Effector memory CD8-positive, alpha-beta T cell (primary cell): ENCODE measurements around the gene PRKD1.
"Not testable (repeated sequence)": the region's sequence is repeated elsewhere in the genome, so short reads cannot be mapped to it uniquely, and the experiment has no call there.

Experiments
- ATAC-seq: fragments of 150-1000 bp; cut with Tn5 transposase; replicated peaks from 2 replicates; pipeline ENCODE4 v1.10.0; 2021; ENCODE audit warnings: mild to moderate bottlenecking, moderate library complexity
- DNase-seq, 3 experiments: peaks; one replicate each; pipeline ENCODE4 v3.0.0; 2021
- H3K27ac Mint-ChIP-seq, 2 donors: one replicate each; pipeline ENCODE4 v1.8.0; 2022; ENCODE audit warnings: mild to moderate bottlenecking in 2 of 2, mixed read lengths in 2 of 2, moderate library complexity in 2 of 2
- H3K27me3 Mint-ChIP-seq, 2 donors: one replicate each; pipeline ENCODE4 v1.8.0; 2022; ENCODE audit warnings: mixed read lengths in 2 of 2
- H3K36me3 Mint-ChIP-seq: one replicate; pipeline ENCODE4 v1.8.0; 2022; ENCODE audit warnings: mild to moderate bottlenecking, moderate library complexity, mixed read lengths; ENCODE audit not compliant: insufficient read depth
- H3K4me1 Mint-ChIP-seq, 2 donors: one replicate each; pipeline ENCODE4 v1.8.0; 2022; ENCODE audit warnings: low read depth in 2 of 2, mixed read lengths in 2 of 2
- H3K4me3 Mint-ChIP-seq, 2 donors: one replicate each; pipeline ENCODE4 v1.8.0; 2022; ENCODE audit warnings: mild to moderate bottlenecking in 2 of 2, mixed read lengths in 2 of 2, moderate library complexity in 2 of 2
- H3K9me3 Mint-ChIP-seq, 2 donors: one replicate each; pipeline ENCODE4 v1.8.0; 2022; ENCODE audit warnings: mixed read lengths in 2 of 2

Gene PRKD1

GRCh38 chr14:29842228-29842627 is 85.4 kb downstream of the PRKD1 start:
- ATAC-seq (no peak), DNase-seq (no peak)
- Mint-ChIP-seq H3K27ac (no peak overlapping the region), H3K9me3 (peaks cover 11 to 34% of the 10 kb centered on the region in 2 donors), H3K36me3 (no peaks in the 10 kb centered on the region), H3K4me3 (no peak overlapping the region), H3K4me1 (no peaks in the 10 kb centered on the region), H3K27me3 (no peaks in the 10 kb centered on the region)

GRCh38 chr14:29840369-29840892 is 87.2 kb downstream of the PRKD1 start:
- not testable (repeated sequence) for H3K4me1 Mint-ChIP-seq, H3K27ac Mint-ChIP-seq, DNase-seq, H3K36me3 Mint-ChIP-seq, ATAC-seq, H3K4me3 Mint-ChIP-seq, H3K27me3 Mint-ChIP-seq
- H3K9me3 Mint-ChIP-seq, result peaks cover 4 to 30% of the 10 kb centered on the region in 2 donors

GRCh38 chr14:29839691-29840090 is 88.0 kb downstream of the PRKD1 start:
- H3K9me3 Mint-ChIP-seq, result peaks cover 4 to 30% of the 10 kb centered on the region in 2 donors
- not testable (repeated sequence) for ATAC-seq, H3K27me3 Mint-ChIP-seq, H3K4me3 Mint-ChIP-seq, H3K27ac Mint-ChIP-seq, DNase-seq, H3K36me3 Mint-ChIP-seq, H3K4me1 Mint-ChIP-seq

- H3K36me3 Mint-ChIP-seq, result no peaks in the 10 kb centered on the region
- H3K27ac Mint-ChIP-seq, result no peak overlapping the region
- no peak overlapping the region for H3K4me3 Mint-ChIP-seq
- H3K4me1 Mint-ChIP-seq, result no peaks in the 10 kb centered on the region
- no peaks in the 10 kb centered on the region for H3K27me3 Mint-ChIP-seq
- no peak for ATAC-seq
- H3K9me3 Mint-ChIP-seq, result peaks cover 4 to 25% of the 10 kb centered on the region in 2 donors
- no peak for DNase-seq
Observed at GRCh38 chr14:29838752-29839151, 88.9 kb downstream of the PRKD1 start.

GRCh38 chr14:29836395-29836794 is 91.3 kb downstream of the PRKD1 start:
- Mint-ChIP-seq H3K27me3 (no peaks in the 10 kb centered on the region), H3K27ac (no peak overlapping the region), H3K9me3 (peaks cover 4 to 16% of the 10 kb centered on the region in 2 donors), H3K36me3 (no peaks in the 10 kb centered on the region), H3K4me1 (no peaks in the 10 kb centered on the region), H3K4me3 (no peak overlapping the region)
- DNase-seq (no peak), ATAC-seq (no peak)

GRCh38 chr14:29832042-29832441 is 95.6 kb downstream of the PRKD1 start:
- peaks cover 4 to 7% of the 10 kb centered on the region in 2 donors for H3K9me3 Mint-ChIP-seq
- ATAC-seq, result no peak

GRCh38 chr14:29829851-29830250 is 97.8 kb downstream of the PRKD1 start:
- DNase-seq, result no peak
- no peak for ATAC-seq
- H3K27me3 Mint-ChIP-seq, result no peaks in the 10 kb centered on the region
- H3K9me3 Mint-ChIP-seq, result peaks cover 0 to 8% of the 10 kb centered on the region in 2 donors
- H3K4me1 Mint-ChIP-seq, result no peaks in the 10 kb centered on the region
- no peaks in the 10 kb centered on the region for H3K36me3 Mint-ChIP-seq
- no peak overlapping the region for H3K27ac Mint-ChIP-seq
- H3K4me3 Mint-ChIP-seq, result no peak overlapping the region

More at GRCh38 chr14:29832042-29832441, 95.6 kb downstream of the PRKD1 start:
- Mint-ChIP-seq H3K27ac (no peak overlapping the region), H3K4me1 (no peaks in the 10 kb centered on the region), H3K27me3 (no peaks in the 10 kb centered on the region), H3K36me3 (no peaks in the 10 kb centered on the region), H3K4me3 (no peak overlapping the region)
- no peak for DNase-seq

GRCh38 chr14:29823816-29824215 is 103.8 kb downstream of the PRKD1 start:
- H3K4me1 Mint-ChIP-seq, result no peaks in the 10 kb centered on the region
- H3K9me3 Mint-ChIP-seq, result peaks cover 5 to 6% of the 10 kb centered on the region in 2 donors
- H3K36me3 Mint-ChIP-seq, result no peaks in the 10 kb centered on the region
- DNase-seq (no peak), ATAC-seq (no peak)
- no peak overlapping the region for H3K4me3 Mint-ChIP-seq
- no peak overlapping the region for H3K27ac Mint-ChIP-seq
- no peaks in the 10 kb centered on the region for H3K27me3 Mint-ChIP-seq

GRCh38 chr14:29822430-29822709 is 105.3 kb downstream of the PRKD1 start:
- DNase-seq, result no peak

GRCh38 chr14:29821661-29822429 is 105.8 kb downstream of the PRKD1 start:
- no peak for ATAC-seq
- Mint-ChIP-seq H3K36me3 (no peaks in the 10 kb centered on the region), H3K9me3 (peaks cover 4 to 6% of the 10 kb centered on the region in 2 donors), H3K4me3 (no peak overlapping the region), H3K27ac (no peak overlapping the region), H3K4me1 (no peaks in the 10 kb centered on the region), H3K27me3 (no peaks in the 10 kb centered on the region)
- DNase-seq, result no peak

More at GRCh38 chr14:29822430-29822709, 105.3 kb downstream of the PRKD1 start:
- Mint-ChIP-seq H3K4me3 (no peak overlapping the region), H3K4me1 (no peaks in the 10 kb centered on the region), H3K27me3 (no peaks in the 10 kb centered on the region), H3K36me3 (no peaks in the 10 kb centered on the region), H3K27ac (no peak overlapping the region), H3K9me3 (peaks cover 5 to 6% of the 10 kb centered on the region in 2 donors)
- ATAC-seq, result no peak

- DNase-seq, result no peak
- no peaks in the 10 kb centered on the region for H3K27me3 Mint-ChIP-seq
- H3K36me3 Mint-ChIP-seq, result no peaks in the 10 kb centered on the region
- no peaks in the 10 kb centered on the region for H3K4me1 Mint-ChIP-seq
- H3K4me3 Mint-ChIP-seq, result no peak overlapping the region
- ATAC-seq, result no peak
- no peak overlapping the region for H3K27ac Mint-ChIP-seq
- H3K9me3 Mint-ChIP-seq, result peaks cover 4 to 6% of the 10 kb centered on the region in 2 donors
Observed at GRCh38 chr14:29821242-29821641, 106.4 kb downstream of the PRKD1 start.

- Mint-ChIP-seq H3K27ac (no peak overlapping the region), H3K27me3 (no peaks in the 10 kb centered on the region), H3K4me3 (no peak overlapping the region), H3K9me3 (peaks cover 4 to 6% of the 10 kb centered on the region in 2 donors), H3K4me1 (no peaks in the 10 kb centered on the region), H3K36me3 (no peaks in the 10 kb centered on the region)
- no peak for ATAC-seq
- DNase-seq, result no peak
Observed at GRCh38 chr14:29820785-29821184, 106.9 kb downstream of the PRKD1 start.

GRCh38 chr14:29817767-29818405 is 109.8 kb downstream of the PRKD1 start:
- H3K36me3 Mint-ChIP-seq, result no peaks in the 10 kb centered on the region
- H3K27me3 Mint-ChIP-seq, result no peaks in the 10 kb centered on the region
- H3K4me3 Mint-ChIP-seq, result no peak overlapping the region
- no peak for DNase-seq
- H3K4me1 Mint-ChIP-seq, result no peaks in the 10 kb centered on the region
- H3K27ac Mint-ChIP-seq, result no peak overlapping the region
- H3K9me3 Mint-ChIP-seq, result peaks cover 4 to 14% of the 10 kb centered on the region in 2 donors
- ATAC-seq, result no peak
